GM06990 (cell line): Measurements from ENCODE around the gene C18orf32.
"Not testable (repeated sequence)": the region's sequence is repeated elsewhere in the genome, so short reads cannot be mapped to it uniquely, and the experiment has no call there.

Experiments
- DNase-seq: peaks from one replicate; pipeline ENCODE4 v3.0.0-alpha.2; 2011; ENCODE audit not compliant: insufficient read length; ENCODE audit errors: extremely low read depth
- H3K27me3 ChIP-seq: replicated peaks from 2 replicates; pipeline ENCODE4 v1.6.0; 2011; ENCODE audit warnings: low read length; ENCODE audit not compliant: control insufficient read depth, insufficient read depth
- H3K36me3 ChIP-seq: 2 replicates; pipeline ENCODE4 v1.5.1; 2011; ENCODE audit warnings: low read length; ENCODE audit not compliant: control insufficient read depth, insufficient read depth
- H3K4me3 ChIP-seq: replicated peaks from 2 replicates; pipeline ENCODE4 v1.5.1; 2011; ENCODE audit warnings: low read depth, mild to moderate bottlenecking, control low read depth, low read length
- TF ChIP-seq, protein P1 (sequence below): IDR thresholded peaks from 2 replicates; pipeline ENCODE4 v1.5.1; 2011; ENCODE audit warnings: low read length, control low read depth, mild to moderate bottlenecking, inconsistent platforms; ENCODE audit not compliant: insufficient read depth, poor library complexity, severe bottlenecking

Gene C18orf32

DNA sequence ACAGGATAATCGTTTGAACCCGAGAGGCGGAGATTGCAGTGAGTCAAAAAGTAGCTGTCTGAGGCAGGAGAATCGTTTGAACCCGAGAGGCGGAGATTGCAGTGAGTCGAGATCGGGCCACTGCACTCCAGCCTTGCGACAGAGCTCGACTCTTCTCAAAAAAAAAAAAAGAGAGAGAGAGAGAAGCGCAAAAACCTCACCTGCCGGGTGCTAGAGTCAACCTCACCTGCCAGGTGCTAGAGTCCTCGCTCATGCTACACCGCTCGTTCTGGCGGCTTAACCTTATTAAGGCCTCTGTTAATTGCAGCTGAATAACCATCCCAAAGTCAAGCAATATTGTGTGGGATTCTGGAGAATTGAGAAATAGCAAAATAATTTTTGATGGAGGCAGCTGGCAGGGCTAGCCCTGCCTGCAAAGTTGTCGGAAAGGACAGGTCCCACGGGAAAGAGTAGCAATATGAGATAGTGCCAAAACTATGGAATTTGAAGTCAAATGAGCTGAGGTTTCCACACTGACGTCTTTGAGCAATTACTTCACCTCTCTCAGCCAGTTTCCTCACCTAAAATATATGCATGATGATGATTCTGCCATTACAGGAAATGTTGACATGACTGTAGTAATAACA, 25.9 kb downstream of the C18orf32 start:
- Histone ChIP-seq H3K4me3 (peak overlapping the region; percentile 98), H3K36me3 (no peaks in the 10 kb centered on the region), H3K27me3 (no peaks in the 10 kb centered on the region)
- no peak for DNase-seq
- TF ChIP-seq, protein P1, sequence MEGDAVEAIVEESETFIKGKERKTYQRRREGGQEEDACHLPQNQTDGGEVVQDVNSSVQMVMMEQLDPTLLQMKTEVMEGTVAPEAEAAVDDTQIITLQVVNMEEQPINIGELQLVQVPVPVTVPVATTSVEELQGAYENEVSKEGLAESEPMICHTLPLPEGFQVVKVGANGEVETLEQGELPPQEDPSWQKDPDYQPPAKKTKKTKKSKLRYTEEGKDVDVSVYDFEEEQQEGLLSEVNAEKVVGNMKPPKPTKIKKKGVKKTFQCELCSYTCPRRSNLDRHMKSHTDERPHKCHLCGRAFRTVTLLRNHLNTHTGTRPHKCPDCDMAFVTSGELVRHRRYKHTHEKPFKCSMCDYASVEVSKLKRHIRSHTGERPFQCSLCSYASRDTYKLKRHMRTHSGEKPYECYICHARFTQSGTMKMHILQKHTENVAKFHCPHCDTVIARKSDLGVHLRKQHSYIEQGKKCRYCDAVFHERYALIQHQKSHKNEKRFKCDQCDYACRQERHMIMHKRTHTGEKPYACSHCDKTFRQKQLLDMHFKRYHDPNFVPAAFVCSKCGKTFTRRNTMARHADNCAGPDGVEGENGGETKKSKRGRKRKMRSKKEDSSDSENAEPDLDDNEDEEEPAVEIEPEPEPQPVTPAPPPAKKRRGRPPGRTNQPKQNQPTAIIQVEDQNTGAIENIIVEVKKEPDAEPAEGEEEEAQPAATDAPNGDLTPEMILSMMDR = no peak

DNA sequence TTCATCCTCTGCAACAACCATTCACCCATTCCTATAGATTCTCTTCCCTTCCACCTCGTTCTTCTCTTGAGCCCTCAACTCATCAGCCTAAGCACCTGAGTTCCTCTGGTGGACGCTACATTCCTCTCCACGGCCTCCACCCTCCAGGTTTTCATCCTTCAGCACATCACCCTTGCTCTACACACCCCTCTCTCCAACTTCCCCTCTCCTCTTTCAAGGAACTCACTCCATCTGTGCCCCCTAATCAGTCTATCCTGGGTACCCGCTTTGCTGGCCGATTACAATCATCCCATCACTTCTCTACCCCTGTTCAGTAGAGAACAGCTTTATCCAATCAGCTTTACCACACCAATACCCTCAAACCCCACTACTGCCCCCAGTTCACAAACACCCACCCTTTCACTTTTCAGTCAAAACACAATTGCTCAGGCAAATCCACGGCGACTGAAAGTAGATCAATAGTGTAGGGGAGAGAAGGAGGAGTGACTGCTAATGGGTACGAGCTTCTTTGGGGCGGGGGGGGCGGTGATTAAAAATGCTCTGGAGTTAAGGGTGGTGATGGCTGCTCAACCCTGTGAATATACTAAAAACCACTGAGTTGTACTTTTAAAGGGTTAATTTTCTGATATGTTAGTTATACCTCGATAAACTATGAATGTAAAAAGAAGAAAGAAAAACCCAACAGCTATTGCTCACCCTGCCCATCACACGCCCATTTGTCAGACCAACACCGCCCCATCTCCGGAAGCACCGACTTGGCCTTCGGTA, 27.4 kb downstream of the C18orf32 start:
- DNase-seq = no peak
- TF ChIP-seq, protein P1 = no peak
- peak overlapping the region; percentile 98 for H3K4me3 ChIP-seq

DNA sequence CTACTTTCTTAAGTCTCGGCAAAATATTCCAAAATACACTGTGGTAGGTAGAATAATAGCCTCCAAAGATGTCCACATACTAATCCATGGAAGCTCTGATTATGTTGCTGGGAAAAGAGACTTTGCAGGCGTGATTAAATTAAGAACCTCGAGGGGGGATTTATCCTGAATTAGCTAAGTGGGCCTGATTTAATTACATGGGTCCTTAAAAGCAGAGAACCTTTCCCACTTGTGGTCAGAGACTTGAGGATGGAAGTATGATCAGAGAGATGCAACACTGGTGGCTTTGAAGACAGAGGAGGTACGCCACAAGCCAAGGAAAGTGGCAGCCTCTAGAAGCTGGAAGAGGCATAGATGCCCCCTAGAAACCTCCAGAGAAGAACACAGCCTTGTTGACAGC, 29.4 kb downstream of the C18orf32 start:
- DNase-seq = no peak
- no peak overlapping the region for H3K4me3 ChIP-seq
- H3K27me3 ChIP-seq = no peaks in the 10 kb centered on the region
- no peaks in the 10 kb centered on the region for H3K36me3 ChIP-seq
- TF ChIP-seq, protein P1 = no peak

More for the DNA sequence above, 27.4 kb downstream of the C18orf32 start:
- no peaks in the 10 kb centered on the region for H3K27me3 ChIP-seq
- no peaks in the 10 kb centered on the region for H3K36me3 ChIP-seq

DNA sequence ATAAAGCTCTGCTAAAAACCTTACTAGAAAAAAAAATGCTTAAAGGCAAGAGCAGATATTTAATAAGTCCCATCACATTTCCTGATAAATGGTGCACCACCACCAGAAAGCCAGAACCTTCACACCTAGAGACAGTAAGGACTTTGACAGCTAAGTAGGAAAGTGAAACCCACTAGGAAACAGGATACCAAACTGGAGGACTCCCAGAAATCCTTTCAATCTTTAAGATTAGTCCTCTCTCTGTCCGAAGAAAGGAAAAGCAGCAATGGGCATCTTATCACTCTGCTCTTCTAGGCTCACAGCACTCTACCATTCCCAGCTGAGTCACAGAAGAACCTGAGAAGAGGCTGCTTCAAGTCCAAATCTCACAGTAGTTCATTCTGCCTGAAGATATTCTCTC, 30.2 kb downstream of the C18orf32 start:
- no peak for DNase-seq
- H3K36me3 ChIP-seq = no peaks in the 10 kb centered on the region
- H3K27me3 ChIP-seq = no peaks in the 10 kb centered on the region
- TF ChIP-seq, protein P1 = no peak
- H3K4me3 ChIP-seq = no peak overlapping the region

DNA sequence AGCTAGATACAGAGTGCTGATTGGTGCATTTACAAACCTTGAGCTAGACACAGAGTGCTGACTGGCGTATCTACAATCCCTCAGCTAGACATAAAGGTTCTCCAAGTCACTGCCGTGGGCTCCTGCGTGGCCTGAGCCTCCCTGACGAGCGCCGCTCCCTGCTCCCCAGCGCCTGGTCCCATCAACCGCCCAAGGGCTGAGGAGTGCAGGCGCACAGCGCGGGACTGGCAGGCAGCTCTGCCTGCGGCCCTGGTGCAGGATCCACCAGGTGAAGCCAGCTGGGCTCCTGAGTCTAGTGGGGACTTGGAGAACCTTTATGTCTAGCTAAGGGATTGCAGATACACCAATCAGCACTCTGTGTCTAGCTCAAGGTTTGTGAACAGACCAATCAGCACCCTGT, 34.5 kb downstream of the C18orf32 start:
- H3K36me3 ChIP-seq, DNase-seq, H3K4me3 ChIP-seq, H3K27me3 ChIP-seq: not testable (repeated sequence)

DNA sequence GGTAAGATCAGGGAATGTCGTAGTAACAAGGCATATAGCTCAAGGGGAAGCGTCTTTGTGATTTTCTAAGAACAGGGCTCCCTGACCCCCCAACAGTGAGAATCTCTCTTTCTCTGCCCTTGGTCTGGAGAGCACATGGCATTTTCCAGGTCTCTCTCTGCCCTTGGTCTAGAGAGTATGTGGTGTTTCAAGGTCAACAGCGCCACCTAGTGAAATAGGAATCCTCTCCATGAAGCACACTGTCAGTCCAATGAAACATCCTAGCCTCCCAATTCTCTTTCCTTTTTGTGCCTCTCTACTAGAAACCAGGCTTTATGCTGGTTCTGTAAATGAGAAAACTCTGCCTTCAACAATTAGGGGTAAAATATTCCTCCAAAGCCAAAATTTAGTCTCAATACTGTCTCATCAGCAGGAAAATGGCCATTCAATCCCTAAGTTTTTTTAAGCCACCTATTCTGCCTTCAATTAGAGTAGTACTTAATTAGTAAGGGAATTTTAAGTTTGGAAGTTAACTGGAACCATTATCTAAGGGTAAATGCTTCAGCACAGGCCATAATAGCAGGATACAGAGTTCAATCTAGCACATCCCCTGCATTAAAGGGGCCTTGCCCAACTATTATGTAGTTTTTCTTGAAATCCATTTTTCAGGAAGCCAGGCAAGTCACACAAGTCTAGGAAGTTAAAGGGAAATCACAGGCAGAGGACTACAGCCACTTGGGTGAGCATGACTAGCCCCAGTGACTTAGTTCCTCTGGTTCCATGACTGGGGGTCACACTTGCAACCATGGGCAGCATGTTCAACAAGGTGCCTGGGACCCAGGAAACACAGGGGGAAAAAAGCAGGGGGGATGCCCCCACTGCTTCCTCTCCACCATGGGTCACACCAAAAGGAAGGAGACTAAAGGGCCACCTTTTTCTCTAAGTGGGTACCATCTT, 39.0 kb downstream of the C18orf32 start:
- Histone ChIP-seq H3K4me3 (no peak overlapping the region), H3K27me3 (no peaks in the 10 kb centered on the region), H3K36me3 (no peaks in the 10 kb centered on the region)
- DNase-seq = peak; percentile 7
- TF ChIP-seq, protein P1 = peak; percentile 38
